T-helper 1 cell treated with Interleukin-12 subunit alpha and Interleukin-12 subunit beta and Interleukin-4 antibody, amounts not matched to agents 30 ng/mL and 1 ng/mL, for 36 hours (primary cell): ENCODE results near the gene CNPY3. TPM values are rescaled to one million over a fixed set of nuclear protein-coding genes. Genes with fewer than 3 reads are reported as not detected.

ENCODE experiments used
- intact Hi-C: fragments of 100-400 bp; cut with micrococcal nuclease; formaldehyde crosslinking; loops from one replicate; pipeline ENCODE4 v1.15.1; 2024
- total RNA-seq: library from RNA; stranded (reverse); gene quantifications from 2 replicates; pipeline ENCODE4 v1.2.3, GENCODE V29; 2022

CNPY3 gene
- total RNA-seq, 1 donor from 2014 or later = 44.9 TPM

GRCh38 chr6:42974919-42975505, 45.7 kb downstream of the CNPY3 start:
- intact Hi-C loops = loop anchor here (5.0 kb wide), 2 partner anchors 193 to 392 kb away; partner anchors contain the start of genes BICRAL and ZNF318

GRCh38 chr6:42978487-42978838, 49.2 kb downstream of the CNPY3 start:
- intact Hi-C loops = loop anchor here (2.0 to 5.0 kb wide), 3 partner anchors 196 to 389 kb away; partner anchors contain the start of genes BICRAL, DNPH1 and ZNF318

GRCh38 chr6:42978839-42979522, 49.7 kb downstream of the CNPY3 start, which contains the start of gene PEX6:
Gene PEX6 (minus strand): TSS chr6:42979181. CDS start chr6:42979150, 31 bp downstream.
- intact Hi-C loops = loop anchor here (1.0 to 5.0 kb wide), 10 partner anchors 35 to 592 kb away; partner anchors contain the start of genes BICRAL, CNPY3, CUL7 and DNPH1

GRCh38 chr6:42979523-42980177, 50.4 kb downstream of the CNPY3 start:
- intact Hi-C loops = loop anchor here (1.0 to 5.0 kb wide), 11 partner anchors 35 to 592 kb away; partner anchors contain the start of genes BICRAL, CNPY3, CUL7 and DNPH1

- intact Hi-C loops = loop anchor here (5.0 kb wide), 1 partner anchor 420 kb away; the partner anchor contains the start of gene UBR2
These were observed 52.6 kb downstream of the CNPY3 start for GRCh38 chr6:42981836-42982235.

- intact Hi-C loops = loop anchor here (1.0 to 5.0 kb wide), 12 partner anchors 30 to 533 kb away; partner anchors contain the start of genes ABCC10, CNPY3, CUL7 and KLC4
These were observed 55.0 kb downstream of the CNPY3 start, which contains the start of gene PPP2R5D for GRCh38 chr6:42984001-42984923. Gene PPP2R5D (plus strand): TSS chr6:42984570. CDS start chr6:42984678, 108 bp downstream.

- intact Hi-C loops = loop anchor here (1.0 to 5.0 kb wide), 12 partner anchors 29 to 532 kb away; partner anchors contain the start of genes ABCC10, CNPY3, CUL7 and KLC4
These were observed 55.7 kb downstream of the CNPY3 start for GRCh38 chr6:42984924-42985475.

GRCh38 chr6:42987533-42988451, 58.5 kb downstream of the CNPY3 start:
- intact Hi-C loops = no loop called here

GRCh38 chr6:42988486-42989020, 59.3 kb downstream of the CNPY3 start:
- intact Hi-C loops = no loop called here

Other genes with a start within 250 kb of the CNPY3 start
- not detected in 2 replicates for gene PRPH2, start 206.9 kb upstream of the CNPY3 start, total RNA-seq
- 35.0 TPM in 2 replicates for gene TBCC, start 183.4 kb upstream of the CNPY3 start, total RNA-seq
- gene BICRAL, start 147.4 kb upstream of the CNPY3 start, total RNA-seq = 25.9 and 26.1 TPM in 2 replicates
- gene RPL7L1, start 49.9 kb upstream of the CNPY3 start, total RNA-seq = 96.8 and 102 TPM in 2 replicates
- not detected in 2 replicates for gene PTCRA, start 13.4 kb upstream of the CNPY3 start, total RNA-seq
- gene GNMT, start 31.3 kb downstream of the CNPY3 start, total RNA-seq = 0.71 and 1.3 TPM in 2 replicates
- gene PEX6, start 49.7 kb downstream of the CNPY3 start, total RNA-seq = 24.0 and 24.2 TPM in 2 replicates
- gene PPP2R5D, start 55.1 kb downstream of the CNPY3 start, total RNA-seq = 58.3 and 59.4 TPM in 2 replicates
- gene MEA1, start 84.5 kb downstream of the CNPY3 start, total RNA-seq = 56.0 and 57.1 TPM in 2 replicates
- 62.5 and 67.0 TPM in 2 replicates for gene KLHDC3, start 84.8 kb downstream of the CNPY3 start, total RNA-seq
- 78.1 and 81.4 TPM in 2 replicates for gene RRP36, start 92.1 kb downstream of the CNPY3 start, total RNA-seq
- gene CUL7, start 124.4 kb downstream of the CNPY3 start, total RNA-seq = 12.0 and 13.0 TPM in 2 replicates
- gene MRPL2, start 130.0 kb downstream of the CNPY3 start, total RNA-seq = 52.2 and 54.6 TPM in 2 replicates
- 16.1 and 17.6 TPM in 2 replicates for gene KLC4, start 130.2 kb downstream of the CNPY3 start, total RNA-seq
- 1.4 and 1.7 TPM in 2 replicates for gene PTK7, start 146.8 kb downstream of the CNPY3 start, total RNA-seq
- gene SRF, start 241.8 kb downstream of the CNPY3 start, total RNA-seq = 58.7 and 59.6 TPM in 2 replicates